Natural killer cell (primary cell): Measurements from ENCODE around the gene WDFY4. TPM values are rescaled to one million over a fixed set of nuclear protein-coding genes. Genes with fewer than 3 reads are reported as not detected.

Experiments used
- ATAC-seq, 3 donors: fragments of 150-1000 bp in 2 of 3; fragments of 200-7000 bp in 1 of 3; cut with Tn5 transposase; 1 replicate in 1 of 3; 2 replicates in 2 of 3; pipeline ENCODE4 v1.10.0; 2021; ENCODE audit warnings: mild to moderate bottlenecking in 2 of 3, moderate library complexity in 2 of 3
- DNase-seq, 2 donors: peaks; one replicate each; pipeline versions ENCODE4 v3.0.0 to v3.0.0-alpha.2; 2013 to 2021; ENCODE audit warnings: mixed read lengths in 1 of 2
- H3K27ac ChIP-seq: one replicate; pipeline ENCODE4 v1.5.1; 2013; ENCODE audit warnings: mild to moderate bottlenecking, low read length
- H3K27me3 ChIP-seq: one replicate; pipeline ENCODE4 v1.6.1; 2013; ENCODE audit warnings: low read length; ENCODE audit not compliant: control insufficient read depth, insufficient read depth
- H3K36me3 ChIP-seq: one replicate; pipeline ENCODE4 v1.6.1; 2013; ENCODE audit warnings: low read length; ENCODE audit not compliant: control insufficient read depth, insufficient read depth
- H3K4me1 ChIP-seq: one replicate; pipeline ENCODE4 v1.6.1; 2013; ENCODE audit warnings: low read length; ENCODE audit not compliant: control insufficient read depth, insufficient read depth
- H3K4me3 ChIP-seq: one replicate; pipeline ENCODE4 v1.5.1; 2013; ENCODE audit warnings: low read length
- H3K9me3 ChIP-seq: one replicate; pipeline ENCODE4 v1.6.1; 2013; ENCODE audit warnings: low read length; ENCODE audit not compliant: control insufficient read depth, insufficient read depth
- H3K27ac Mint-ChIP-seq, 2 donors: one replicate each; pipeline ENCODE4 v1.8.0; 2022; ENCODE audit warnings: mild to moderate bottlenecking in 2 of 2, mixed read lengths in 2 of 2, moderate library complexity in 1 of 2
- H3K27me3 Mint-ChIP-seq, 2 donors: one replicate each; pipeline ENCODE4 v1.8.0; 2022; ENCODE audit warnings: low read depth in 2 of 2, mixed read lengths in 2 of 2
- H3K36me3 Mint-ChIP-seq: one replicate; pipeline ENCODE4 v1.8.0; 2022; ENCODE audit warnings: mixed read lengths
- H3K4me1 Mint-ChIP-seq, 2 donors: one replicate each; pipeline ENCODE4 v1.8.0; 2022; ENCODE audit warnings: mixed read lengths in 2 of 2
- H3K4me3 Mint-ChIP-seq: one replicate; pipeline ENCODE4 v1.8.0; 2022; ENCODE audit warnings: mild to moderate bottlenecking, moderate library complexity, mixed read lengths
- H3K9me3 Mint-ChIP-seq, 2 donors: one replicate each; pipeline ENCODE4 v1.8.0; 2022; ENCODE audit warnings: mixed read lengths in 2 of 2
- WGBS: methylation state at CpG from one replicate; pipeline ENCODE4 v1.1.7; 2013; ENCODE audit warnings: missing lambda C conversion rate; ENCODE audit not compliant: insufficient coverage; 5-methylcytosine and 5-hydroxymethylcytosine counted together
- intact Hi-C: fragments of 100-400 bp; cut with micrococcal nuclease; formaldehyde crosslinking; loops from one replicate; pipeline ENCODE4 v1.14.2; 2022
- total RNA-seq, 4 donors: library from RNA; stranded (reverse); fragments of 120-200 nt in 1 of 4; gene quantifications; one replicate each; pipeline versions ENCODE4 v1.2.3 to v1.2.4, GENCODE V29; 2013 to 2022
- TF ChIP-seq, protein P1 (sequence below): fragments of 200-600 bp; IDR thresholded peaks from one replicate; pipeline ENCODE4 v1.8.0; 2022; ENCODE audit warnings: antibody characterized with exemption

The WDFY4 gene
- total RNA-seq, 3 donors from 2014 or later (not counting 1 experiment from before 2014, with no cell fraction given) = 1.7 to 8.4 (median 3.5) TPM

DNA sequence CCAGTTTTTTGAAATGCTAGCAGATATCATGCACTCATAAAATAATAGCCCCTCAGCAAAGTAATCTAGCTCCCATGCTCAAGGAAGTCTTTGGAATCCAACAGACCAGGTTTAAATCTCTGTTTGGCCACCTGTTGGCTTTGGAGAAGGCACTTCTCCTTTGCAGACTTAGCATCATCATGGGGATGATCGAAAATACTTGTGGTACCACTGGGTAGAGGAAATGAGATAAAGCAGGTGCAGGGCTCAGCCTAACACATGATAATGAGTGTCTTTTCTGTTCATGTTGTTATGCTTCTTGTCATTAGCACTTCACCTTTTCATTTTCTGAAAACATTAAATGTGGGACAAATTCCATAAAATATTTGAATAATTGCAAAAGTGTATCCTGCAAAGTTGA, 187.6 kb downstream of the WDFY4 start:
- H3K27me3 Mint-ChIP-seq = no peaks in the 10 kb centered on the region
- Histone ChIP-seq H3K4me1 (no peaks in the 10 kb centered on the region), H3K9me3 (no peaks in the 10 kb centered on the region), H3K27ac (no peak overlapping the region), H3K36me3 (no peaks in the 10 kb centered on the region), H3K4me3 (no peak overlapping the region), H3K27me3 (no peaks in the 10 kb centered on the region)
- no peaks in the 10 kb centered on the region for H3K4me1 Mint-ChIP-seq
- H3K4me3 Mint-ChIP-seq = no peak overlapping the region
- TF ChIP-seq, protein P1, sequence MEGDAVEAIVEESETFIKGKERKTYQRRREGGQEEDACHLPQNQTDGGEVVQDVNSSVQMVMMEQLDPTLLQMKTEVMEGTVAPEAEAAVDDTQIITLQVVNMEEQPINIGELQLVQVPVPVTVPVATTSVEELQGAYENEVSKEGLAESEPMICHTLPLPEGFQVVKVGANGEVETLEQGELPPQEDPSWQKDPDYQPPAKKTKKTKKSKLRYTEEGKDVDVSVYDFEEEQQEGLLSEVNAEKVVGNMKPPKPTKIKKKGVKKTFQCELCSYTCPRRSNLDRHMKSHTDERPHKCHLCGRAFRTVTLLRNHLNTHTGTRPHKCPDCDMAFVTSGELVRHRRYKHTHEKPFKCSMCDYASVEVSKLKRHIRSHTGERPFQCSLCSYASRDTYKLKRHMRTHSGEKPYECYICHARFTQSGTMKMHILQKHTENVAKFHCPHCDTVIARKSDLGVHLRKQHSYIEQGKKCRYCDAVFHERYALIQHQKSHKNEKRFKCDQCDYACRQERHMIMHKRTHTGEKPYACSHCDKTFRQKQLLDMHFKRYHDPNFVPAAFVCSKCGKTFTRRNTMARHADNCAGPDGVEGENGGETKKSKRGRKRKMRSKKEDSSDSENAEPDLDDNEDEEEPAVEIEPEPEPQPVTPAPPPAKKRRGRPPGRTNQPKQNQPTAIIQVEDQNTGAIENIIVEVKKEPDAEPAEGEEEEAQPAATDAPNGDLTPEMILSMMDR = no peak
- no peaks in the 10 kb centered on the region for H3K36me3 Mint-ChIP-seq
- no peak for DNase-seq
- no peak overlapping the region for H3K27ac Mint-ChIP-seq
- no peak for ATAC-seq
- no peaks in the 10 kb centered on the region for H3K9me3 Mint-ChIP-seq
- intact Hi-C loops = no loop called here
- WGBS = 71% methylated on average over 1 of the region's 1 CpG

DNA sequence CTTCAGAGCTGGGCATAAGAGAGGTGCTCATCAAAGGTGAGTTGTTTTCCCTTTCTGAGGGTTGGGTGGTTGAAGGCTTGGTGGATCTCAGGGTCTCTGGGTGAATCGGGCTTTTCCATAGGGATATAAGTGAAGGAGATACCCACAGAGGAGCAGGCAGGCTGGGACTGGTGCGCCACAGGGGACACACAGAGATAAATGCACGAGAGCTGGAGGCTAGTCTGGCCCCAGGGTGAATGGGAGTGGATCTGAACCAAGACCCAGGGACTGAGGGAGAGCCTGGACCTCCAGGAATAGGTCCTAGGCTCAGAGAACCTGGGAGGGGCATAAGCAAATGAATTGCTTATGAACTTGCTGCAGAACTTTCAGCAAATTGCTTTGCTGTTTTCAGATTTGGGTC, 193.4 kb downstream of the WDFY4 start:
- H3K4me3 Mint-ChIP-seq = no peak overlapping the region
- peaks cover 0 to 3% of the 10 kb centered on the region in 2 donors for H3K27me3 Mint-ChIP-seq
- Histone ChIP-seq H3K4me3 (no peak overlapping the region), H3K27me3 (no peaks in the 10 kb centered on the region), H3K4me1 (no peaks in the 10 kb centered on the region), H3K36me3 (no peaks in the 10 kb centered on the region), H3K9me3 (no peaks in the 10 kb centered on the region), H3K27ac (no peak overlapping the region)
- TF ChIP-seq, protein P1 = no peak
- H3K27ac Mint-ChIP-seq = no peak overlapping the region
- 82% methylated on average over 3 of the region's 3 CpGs for WGBS
- H3K4me1 Mint-ChIP-seq = no peaks in the 10 kb centered on the region
- no peak for DNase-seq
- H3K36me3 Mint-ChIP-seq = no peaks in the 10 kb centered on the region
- no peak for ATAC-seq
- intact Hi-C loops = no loop called here
- H3K9me3 Mint-ChIP-seq = no peaks in the 10 kb centered on the region

DNA sequence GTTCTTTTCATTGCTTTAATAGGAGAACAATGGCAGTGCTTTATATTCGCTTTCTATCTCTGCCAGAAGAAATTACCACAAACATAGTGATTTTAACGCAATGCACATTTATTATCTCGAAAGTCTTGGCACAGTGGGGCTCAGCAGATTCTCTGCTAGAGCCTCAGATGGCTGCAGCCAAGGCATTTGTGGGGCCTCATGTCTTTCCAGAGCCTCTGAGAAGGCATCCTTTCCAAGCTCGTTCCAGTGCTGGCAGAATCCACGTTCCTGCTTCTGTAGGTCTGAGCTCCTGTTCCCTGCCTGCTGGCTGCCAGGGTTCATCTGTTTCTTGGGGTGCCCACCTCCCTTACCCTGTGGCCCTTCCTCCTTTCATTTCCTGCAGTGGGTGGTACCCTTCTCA, 194.8 kb downstream of the WDFY4 start:
- Histone ChIP-seq H3K27ac (no peak overlapping the region), H3K4me1 (no peaks in the 10 kb centered on the region), H3K27me3 (no peaks in the 10 kb centered on the region), H3K4me3 (no peak overlapping the region), H3K9me3 (no peaks in the 10 kb centered on the region), H3K36me3 (no peaks in the 10 kb centered on the region)
- DNase-seq = no peak
- TF ChIP-seq, protein P1 = no peak
- H3K4me1 Mint-ChIP-seq = peaks cover 0 to 2% of the 10 kb centered on the region in 2 donors
- no peak for ATAC-seq
- WGBS = 90% methylated on average over 5 of the region's 5 CpGs
- H3K9me3 Mint-ChIP-seq = no peaks in the 10 kb centered on the region
- H3K27me3 Mint-ChIP-seq = peaks cover 0 to 6% of the 10 kb centered on the region in 2 donors
- H3K36me3 Mint-ChIP-seq = no peaks in the 10 kb centered on the region
- intact Hi-C loops = no loop called here
- no peak overlapping the region for H3K4me3 Mint-ChIP-seq
- no peak overlapping the region for H3K27ac Mint-ChIP-seq

DNA sequence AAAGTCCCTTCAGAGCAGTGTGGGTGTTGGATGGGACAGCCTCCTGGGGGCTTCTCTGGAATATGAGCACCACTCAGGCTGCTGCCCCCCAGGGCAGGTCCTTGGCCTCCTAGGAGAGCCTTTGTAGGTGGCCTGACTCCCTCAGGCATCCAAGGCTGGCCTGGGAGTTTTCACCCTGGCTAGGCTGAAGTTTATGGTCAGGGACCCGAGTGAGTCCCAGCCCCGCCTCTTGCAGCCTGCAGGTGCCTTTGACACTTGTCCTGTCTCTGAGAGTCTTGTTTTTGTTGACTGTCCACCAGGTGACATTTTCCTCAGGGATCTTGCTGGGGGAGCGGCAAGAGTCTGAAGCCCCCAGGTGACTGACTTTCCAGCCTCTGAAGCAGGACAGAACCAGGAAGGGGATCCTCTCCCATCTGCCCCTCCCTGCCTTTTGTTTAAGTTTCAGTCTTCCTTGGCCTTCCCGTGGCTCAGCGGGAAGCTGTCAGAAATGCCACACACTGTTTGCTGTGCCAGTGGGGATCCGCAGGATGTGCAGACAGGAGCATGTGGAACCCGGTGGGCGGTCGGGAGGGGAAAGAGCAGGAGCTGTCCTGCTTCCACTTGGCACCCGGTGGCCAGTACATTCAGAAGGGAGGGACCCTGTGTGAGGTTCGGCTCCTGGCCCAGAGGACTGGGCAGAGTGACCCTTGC, 195.5 kb downstream of the WDFY4 start:
- TF ChIP-seq, protein P1 = no peak
- 93% methylated on average over 11 of the region's 11 CpGs for WGBS
- H3K36me3 ChIP-seq = no peaks in the 10 kb centered on the region

More for the DNA sequence above, 195.5 kb downstream of the WDFY4 start:
- Mint-ChIP-seq H3K9me3 (no peaks in the 10 kb centered on the region), H3K27me3 (peaks cover 0 to 10% of the 10 kb centered on the region in 2 donors), H3K27ac (no peak overlapping the region), H3K4me1 (peaks cover 0 to 5% of the 10 kb centered on the region in 2 donors), H3K4me3 (no peak overlapping the region), H3K36me3 (no peaks in the 10 kb centered on the region)
- intact Hi-C loops = no loop called here
- Histone ChIP-seq H3K4me1 (no peaks in the 10 kb centered on the region), H3K9me3 (no peaks in the 10 kb centered on the region), H3K27me3 (no peaks in the 10 kb centered on the region), H3K4me3 (no peak overlapping the region), H3K27ac (no peak overlapping the region)
- DNase-seq (no peak), ATAC-seq (no peak)
